Panc1 (cell line): ENCODE data around the gene ERBB2. TPM values are rescaled to one million over a fixed set of nuclear protein-coding genes. Genes with fewer than 3 reads are reported as not detected.
A peak's percentile ranks its signal among the peaks of the same experiment; 100 is the strongest.

Source experiments
- ATAC-seq: fragments of 200-7000 bp; cut with Tn5 transposase; 2 replicates; pipeline ENCODE4 v1.9.1; 2020; ENCODE audit warnings: mild to moderate bottlenecking, moderate library complexity
- BruUV-seq: library from RNA; stranded (reverse); fragments of 400-500 nt; replicated peaks from 2 replicates; lab custom pipeline; 2021; lab: Mats Ljungman, UMichigan
- CTCF ChIA-PET: fragments of 300-600 bp; sonication (Branson Sonifier 250); formaldehyde crosslinking; loops from one replicate; lab custom pipeline; 2022; ENCODE audit warnings: antibody characterized with exemption; lab: Charles Lee
- POLR2A ChIA-PET: fragments of 300-600 bp; sonication (Branson Sonifier 250); formaldehyde crosslinking; loops from one replicate; lab custom pipeline; 2022; ENCODE audit warnings: antibody characterized with exemption; lab: Charles Lee
- DNase-seq: peaks from one replicate; pipeline ENCODE4 v3.0.0-alpha.2; 2010; ENCODE audit warnings: low read depth, low spot score
- H3K27ac ChIP-seq: 2 replicates; pipeline ENCODE4 v1.5.1; 2011; ENCODE audit warnings: mild to moderate bottlenecking, low read length, inconsistent platforms
- H3K27me3 ChIP-seq: fragments of 200-500 bp; sonication (Bioruptor generic); 2 replicates; pipeline ENCODE4 v1.6.0; 2014; ENCODE audit warnings: low read length, inconsistent platforms; ENCODE audit not compliant: control insufficient read depth, insufficient read depth
- H3K36me3 ChIP-seq: fragments of 200-500 bp; sonication (Bioruptor generic); 2 replicates; pipeline ENCODE4 v1.5.1; 2014; ENCODE audit warnings: inconsistent platforms, mild to moderate bottlenecking, low read length, moderate library complexity; ENCODE audit not compliant: control insufficient read depth, insufficient read depth
- H3K4me1 ChIP-seq: 2 replicates; pipeline ENCODE4 v1.5.1; 2011; ENCODE audit warnings: inconsistent platforms, mild to moderate bottlenecking, low read length, moderate library complexity; ENCODE audit not compliant: control insufficient read depth, insufficient read depth
- H3K4me3 ChIP-seq, 2 experiments: 2 replicates each; pipeline ENCODE4 v1.5.1; 2011 to 2012; ENCODE audit warnings: low read depth in 2 of 2, low read length in 2 of 2, mild to moderate bottlenecking in 2 of 2, inconsistent platforms in 1 of 2, moderate library complexity in 1 of 2
- H3K9me3 ChIP-seq: fragments of 200-500 bp; sonication (Bioruptor generic); 2 replicates; pipeline ENCODE4 v1.5.1; 2014; ENCODE audit warnings: low read depth, mild to moderate bottlenecking, inconsistent platforms, low read length, moderate library complexity; ENCODE audit not compliant: control insufficient read depth, insufficient read depth
- POLR2AphosphoS5 ChIP-seq: IDR thresholded peaks from 2 replicates; pipeline ENCODE4 v1.6.1; 2012; ENCODE audit warnings: mild to moderate bottlenecking, low read depth, low read length, moderate library complexity
- SIN3A ChIP-seq: IDR thresholded peaks from 2 replicates; pipeline ENCODE4 v1.6.1; 2012; ENCODE audit warnings: low read depth, mild to moderate bottlenecking, low read length, moderate library complexity, borderline replicate concordance; ENCODE audit not compliant: insufficient read depth
- TCF7L2 ChIP-seq: IDR thresholded peaks from 2 replicates; pipeline ENCODE4 v1.6.1; 2011; ENCODE audit warnings: mild to moderate bottlenecking, low read depth, low read length, inconsistent platforms
- in situ Hi-C: cut with HindIII; loops from 2 replicates; pipeline ENCODE4 v1.10.0; 2016; ENCODE audit warnings: low sequenced_read_pairs, low pct_unique_long_range_greater_than_20kb
- intact Hi-C: fragments of 100-400 bp; cut with micrococcal nuclease; formaldehyde crosslinking; loops from one replicate; pipeline ENCODE4 v1.10.0; 2022; ENCODE audit not compliant: unreplicated experiment
- total RNA-seq: library from RNA; stranded (reverse); gene quantifications from one replicate; pipeline ENCODE4 v1.2.1, GENCODE V29; 2021; ENCODE audit not compliant: unreplicated experiment
- TF ChIP-seq, protein P1 (sequence below): fragments of 450-650 bp; IDR thresholded peaks from 2 replicates; pipeline ENCODE4 v1.5.1; 2017; ENCODE audit warnings: mild to moderate bottlenecking
- TF ChIP-seq, protein P2 (sequence below), 2 experiments: IDR thresholded peaks; 2 replicates each; pipeline ENCODE4 v1.6.1; 2011 to 2012; ENCODE audit warnings: low read depth in 2 of 2, control low read depth in 1 of 2, low read length in 1 of 2, mild to moderate bottlenecking in 1 of 2, moderate library complexity in 1 of 2; ENCODE audit not compliant: insufficient read depth in 1 of 2

Gene ERBB2
- total RNA-seq, 1 experiment from 2014 or later: 68.6 TPM

DNA sequence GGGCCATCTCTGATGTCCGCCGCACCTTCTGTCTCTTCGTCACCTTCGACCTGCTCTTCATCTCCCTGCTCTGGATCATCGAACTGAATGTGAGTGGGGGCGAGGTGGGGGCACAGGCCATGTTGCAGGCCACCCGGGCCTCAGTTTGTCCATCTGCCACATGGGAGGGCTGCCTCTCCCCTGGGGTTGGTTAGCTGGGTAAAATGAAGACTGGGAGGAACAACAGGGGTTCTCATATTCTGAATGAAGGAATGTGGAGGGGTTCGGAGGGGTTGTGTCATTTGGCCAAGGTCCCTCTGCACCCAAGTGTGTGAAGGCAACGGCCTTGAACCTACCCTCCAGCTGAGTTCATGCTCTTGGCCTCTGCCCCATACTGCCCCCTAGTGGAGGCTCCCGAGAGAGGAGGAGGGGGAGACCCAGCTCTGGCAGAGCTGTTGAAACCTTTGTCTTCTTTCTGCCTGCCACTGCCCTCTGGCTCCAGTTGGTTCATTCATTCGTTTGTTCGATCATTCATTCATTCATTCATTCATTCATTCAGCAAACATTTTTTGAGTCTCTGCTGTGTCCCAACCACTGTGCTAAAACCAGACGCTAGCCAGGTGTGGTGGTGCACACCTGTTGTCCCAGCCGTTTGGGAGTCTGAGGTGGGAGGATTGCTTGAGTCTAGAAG, 46.1 kb upstream of the ERBB2 start:
- Histone ChIP-seq H3K4me1 (peaks cover 11% of the 10 kb centered on the region; the same call in 1 of the 2 replicates), H3K27ac (no peak overlapping the region), H3K27me3 (no peaks in the 10 kb centered on the region), H3K9me3 (no peaks in the 10 kb centered on the region), H3K4me3 (no peak overlapping the region), H3K36me3 (no peaks in the 10 kb centered on the region)
- in situ Hi-C loops (no loop called here), intact Hi-C loops (no loop called here)
- DNase-seq: no peak
- peak; percentile 74 for ATAC-seq
- ChIA-PET CTCF (interaction anchor here (0.5 to 2.8 kb wide), 8 partner anchors 9 to 400 kb away, joined by 3 to 12 read pairs (median 3); no protein-coding TSS in a partner anchor), POLR2A (no interaction called here)
- TF ChIP-seq, protein P1, sequence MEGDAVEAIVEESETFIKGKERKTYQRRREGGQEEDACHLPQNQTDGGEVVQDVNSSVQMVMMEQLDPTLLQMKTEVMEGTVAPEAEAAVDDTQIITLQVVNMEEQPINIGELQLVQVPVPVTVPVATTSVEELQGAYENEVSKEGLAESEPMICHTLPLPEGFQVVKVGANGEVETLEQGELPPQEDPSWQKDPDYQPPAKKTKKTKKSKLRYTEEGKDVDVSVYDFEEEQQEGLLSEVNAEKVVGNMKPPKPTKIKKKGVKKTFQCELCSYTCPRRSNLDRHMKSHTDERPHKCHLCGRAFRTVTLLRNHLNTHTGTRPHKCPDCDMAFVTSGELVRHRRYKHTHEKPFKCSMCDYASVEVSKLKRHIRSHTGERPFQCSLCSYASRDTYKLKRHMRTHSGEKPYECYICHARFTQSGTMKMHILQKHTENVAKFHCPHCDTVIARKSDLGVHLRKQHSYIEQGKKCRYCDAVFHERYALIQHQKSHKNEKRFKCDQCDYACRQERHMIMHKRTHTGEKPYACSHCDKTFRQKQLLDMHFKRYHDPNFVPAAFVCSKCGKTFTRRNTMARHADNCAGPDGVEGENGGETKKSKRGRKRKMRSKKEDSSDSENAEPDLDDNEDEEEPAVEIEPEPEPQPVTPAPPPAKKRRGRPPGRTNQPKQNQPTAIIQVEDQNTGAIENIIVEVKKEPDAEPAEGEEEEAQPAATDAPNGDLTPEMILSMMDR: peak; percentile 86
- TF ChIP-seq, protein P2, sequence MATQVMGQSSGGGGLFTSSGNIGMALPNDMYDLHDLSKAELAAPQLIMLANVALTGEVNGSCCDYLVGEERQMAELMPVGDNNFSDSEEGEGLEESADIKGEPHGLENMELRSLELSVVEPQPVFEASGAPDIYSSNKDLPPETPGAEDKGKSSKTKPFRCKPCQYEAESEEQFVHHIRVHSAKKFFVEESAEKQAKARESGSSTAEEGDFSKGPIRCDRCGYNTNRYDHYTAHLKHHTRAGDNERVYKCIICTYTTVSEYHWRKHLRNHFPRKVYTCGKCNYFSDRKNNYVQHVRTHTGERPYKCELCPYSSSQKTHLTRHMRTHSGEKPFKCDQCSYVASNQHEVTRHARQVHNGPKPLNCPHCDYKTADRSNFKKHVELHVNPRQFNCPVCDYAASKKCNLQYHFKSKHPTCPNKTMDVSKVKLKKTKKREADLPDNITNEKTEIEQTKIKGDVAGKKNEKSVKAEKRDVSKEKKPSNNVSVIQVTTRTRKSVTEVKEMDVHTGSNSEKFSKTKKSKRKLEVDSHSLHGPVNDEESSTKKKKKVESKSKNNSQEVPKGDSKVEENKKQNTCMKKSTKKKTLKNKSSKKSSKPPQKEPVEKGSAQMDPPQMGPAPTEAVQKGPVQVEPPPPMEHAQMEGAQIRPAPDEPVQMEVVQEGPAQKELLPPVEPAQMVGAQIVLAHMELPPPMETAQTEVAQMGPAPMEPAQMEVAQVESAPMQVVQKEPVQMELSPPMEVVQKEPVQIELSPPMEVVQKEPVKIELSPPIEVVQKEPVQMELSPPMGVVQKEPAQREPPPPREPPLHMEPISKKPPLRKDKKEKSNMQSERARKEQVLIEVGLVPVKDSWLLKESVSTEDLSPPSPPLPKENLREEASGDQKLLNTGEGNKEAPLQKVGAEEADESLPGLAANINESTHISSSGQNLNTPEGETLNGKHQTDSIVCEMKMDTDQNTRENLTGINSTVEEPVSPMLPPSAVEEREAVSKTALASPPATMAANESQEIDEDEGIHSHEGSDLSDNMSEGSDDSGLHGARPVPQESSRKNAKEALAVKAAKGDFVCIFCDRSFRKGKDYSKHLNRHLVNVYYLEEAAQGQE (IDR thresholded peaks at IDR 0.05; ENCODE audit: insufficient read depth in 1 of 2, low read depth in 2 of 2, low read length in 1 of 2): no peak
- no TSS peak for BruUV-seq

DNA sequence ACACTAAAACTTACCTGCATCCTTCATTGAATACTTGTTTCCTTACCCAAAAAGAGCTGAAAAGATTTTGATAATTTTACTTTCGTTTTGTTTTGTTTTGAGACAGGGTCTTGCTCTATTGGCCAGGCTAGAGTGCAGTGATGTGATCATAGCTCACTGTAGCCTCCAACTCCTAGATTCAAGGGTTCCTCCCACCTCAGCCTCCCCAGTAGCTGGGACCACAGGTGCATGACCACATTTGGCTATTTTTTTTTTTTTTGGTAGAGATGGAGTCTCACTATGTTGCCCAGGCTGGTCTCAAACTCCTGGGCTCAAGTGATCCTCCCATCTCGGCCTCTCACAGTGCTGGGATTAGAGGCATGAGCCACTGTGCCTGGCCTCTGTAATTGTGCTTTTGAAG, 44.8 kb upstream of the ERBB2 start:
- in situ Hi-C loops (no loop called here), intact Hi-C loops (no loop called here)
- DNase-seq (no peak), ATAC-seq (no peak)
- no peak overlapping the region for H3K4me3 ChIP-seq
- TF ChIP-seq TCF7L2 (no peak), SIN3A (no peak), POLR2AphosphoS5 (no peak)
- TF ChIP-seq, protein P2 (IDR thresholded peaks at IDR 0.05; ENCODE audit: insufficient read depth in 1 of 2, low read depth in 2 of 2, low read length in 1 of 2): no peak
- TF ChIP-seq, protein P1: no peak
- H3K27ac ChIP-seq: no peak overlapping the region
- H3K9me3 ChIP-seq: no peaks in the 10 kb centered on the region
- H3K4me1 ChIP-seq: peaks cover 11% of the 10 kb centered on the region; the same call in 1 of the 2 replicates
- CTCF ChIA-PET: interaction anchor here (0.6 to 2.8 kb wide), 2 partner anchors 22 to 34 kb away, joined by 3 to 12 read pairs; no protein-coding TSS in a partner anchor
- POLR2A ChIA-PET: no interaction called here
- H3K27me3 ChIP-seq: no peaks in the 10 kb centered on the region
- no TSS peak for BruUV-seq
- H3K36me3 ChIP-seq: no peaks in the 10 kb centered on the region
